ENCODE results near the gene VSIG10. TPM values are rescaled to one million over a fixed set of nuclear protein-coding genes. Genes with fewer than 3 reads are reported as not detected.

Gene VSIG10
- total and polyA plus RNA-seq, 7 donors, result 4.8 to 13.9 (median 10.7) TPM

GRCh38 chr12:118065380-118065779, 38.4 kb downstream of the VSIG10 start:
- Histone ChIP-seq H3K4me3 (no peak overlapping the region), H3K27me3 (ENCODE audit: insufficient read depth in 3 of 3, low read length in 2 of 3) (no peaks in the 10 kb centered on the region), H3K27ac (no peak overlapping the region), H3K9me3 (no peaks in the 10 kb centered on the region), H3K4me1 (no peaks in the 10 kb centered on the region), H3K36me3 (ENCODE audit: insufficient read depth in 1 of 2, low read depth in 1 of 2) (peaks cover 0 to 26% of the 10 kb centered on the region in 2 donors)
- intact Hi-C loops (cut with DNase I), result no loop called here
- ATAC-seq (no peak), DNase-seq (no peak)
- TF ChIP-seq CTCF (IDR thresholded peaks at IDR 0.05), result no peak
- WGBS, 3 donors, result 76 to 85% (median 80%) methylated on average over 1 of the region's 1 CpG

GRCh38 chr12:118064608-118065007, 39.2 kb downstream of the VSIG10 start:
- TF ChIP-seq CTCF (IDR thresholded peaks at IDR 0.05), result no peak
- intact Hi-C loops (cut with DNase I), result loop anchor here (5.0 kb wide), 1 partner anchor 38 kb away; the partner anchor contains the start of gene VSIG10 (in 2 of the 2)
- 39 to 68% (median 44%) methylated on average over 2 of the region's 2 CpGs for WGBS, 3 donors

GRCh38 chr12:118063576-118064391, 40.0 kb downstream of the VSIG10 start:
- no peak for DNase-seq
- Histone ChIP-seq H3K36me3 (ENCODE audit: insufficient read depth in 1 of 2, low read depth in 1 of 2) (peaks cover 0 to 17% of the 10 kb centered on the region in 2 donors), H3K4me3 (no peak overlapping the region), H3K9me3 (no peaks in the 10 kb centered on the region), H3K27me3 (ENCODE audit: insufficient read depth in 3 of 3, low read length in 2 of 3) (no peaks in the 10 kb centered on the region), H3K27ac (no peak overlapping the region), H3K4me1 (peaks cover 7% of the 10 kb centered on the region)
- intact Hi-C loops (cut with DNase I), result loop anchor here (5.0 kb wide), 1 partner anchor 39 kb away; the partner anchor contains the start of gene VSIG10 (in 2 of the 2)
- 73 to 78% (median 74%) methylated on average over 4 of the region's 4 CpGs for WGBS, 3 donors
- no peak for ATAC-seq
- TF ChIP-seq CTCF (IDR thresholded peaks at IDR 0.05), result no peak

More at GRCh38 chr12:118064608-118065007, 39.2 kb downstream of the VSIG10 start:
- DNase-seq (no peak), ATAC-seq (no peak)
- H3K27ac ChIP-seq, result no peak overlapping the region
- H3K27me3 ChIP-seq (ENCODE audit: insufficient read depth in 3 of 3, low read length in 2 of 3), result no peaks in the 10 kb centered on the region
- H3K4me3 ChIP-seq, result no peak overlapping the region
- H3K36me3 ChIP-seq (ENCODE audit: insufficient read depth in 1 of 2, low read depth in 1 of 2), result peaks cover 0 to 18% of the 10 kb centered on the region in 2 donors
- peaks cover 3% of the 10 kb centered on the region for H3K4me1 ChIP-seq
- H3K9me3 ChIP-seq, result no peaks in the 10 kb centered on the region

- no peaks in the 10 kb centered on the region for H3K27me3 ChIP-seq (ENCODE audit: insufficient read depth in 3 of 3, low read length in 2 of 3)
- peaks cover 11% of the 10 kb centered on the region for H3K4me1 ChIP-seq
- ATAC-seq (peak in 3 of 4 donors; percentile 27 to 64 (median 39)), DNase-seq (peak in 1 of 2 donors; percentile 53)
- peak overlapping the region; percentile 98 for H3K27ac ChIP-seq
- TF ChIP-seq CTCF (IDR thresholded peaks at IDR 0.05), result no peak
- peaks cover 0 to 9% of the 10 kb centered on the region in 2 donors for H3K36me3 ChIP-seq (ENCODE audit: insufficient read depth in 1 of 2, low read depth in 1 of 2)
- peak overlapping the region; percentile 96 for H3K4me3 ChIP-seq
- intact Hi-C loops (cut with DNase I), result loop anchor here (5.0 kb wide), 1 partner anchor 40 kb away; the partner anchor contains the start of gene VSIG10 (in 2 of the 2)
- 2 to 4% (median 2%) methylated on average over 43 to 44 of the region's 44 CpGs for WGBS, 3 donors
- no peaks in the 10 kb centered on the region for H3K9me3 ChIP-seq
Observed at GRCh38 chr12:118061873-118062843, 41.7 kb downstream of the VSIG10 start.

Data from psoas muscle (tissue), 8 donors.